ENCODE data around the gene CDPF1. TPM values are rescaled to one million over a fixed set of nuclear protein-coding genes. Genes with fewer than 3 reads are reported as not detected.

The CDPF1 gene
- total RNA-seq, 2 experiments from 2014 or later, result 11.2 to 13.6 TPM

GRCh38 chr22:46290121-46290842 lies 40.2 kb upstream of the CDPF1 start:
- Mint-ChIP-seq H3K4me3 (no peak overlapping the region), H3K27ac (peak overlapping the region; percentile 79), H3K4me1 (peaks cover 51% of the 10 kb centered on the region), H3K27me3 (no peaks in the 10 kb centered on the region), H3K9me3 (no peaks in the 10 kb centered on the region), H3K36me3 (peaks cover 50% of the 10 kb centered on the region)
- ATAC-seq (ENCODE audit: low read depth) (no peak), DNase-seq (no peak)
- POLR2A ChIA-PET, result no interaction called here

GRCh38 chr22:46289244-46289891 lies 39.3 kb upstream of the CDPF1 start:
- Mint-ChIP-seq H3K36me3 (peaks cover 49% of the 10 kb centered on the region), H3K4me1 (peaks cover 46% of the 10 kb centered on the region), H3K9me3 (no peaks in the 10 kb centered on the region), H3K27me3 (no peaks in the 10 kb centered on the region), H3K4me3 (no peak overlapping the region), H3K27ac (no peak overlapping the region)
- DNase-seq (no peak), ATAC-seq (ENCODE audit: low read depth) (no peak)
- POLR2A ChIA-PET, result interaction anchor here (1.3 to 1.8 kb wide), 4 partner anchors 22 to 140 kb away, joined by 3 to 9 read pairs (median 6); partner anchors contain the start of genes CDPF1, TRMU and TTC38

DNA sequence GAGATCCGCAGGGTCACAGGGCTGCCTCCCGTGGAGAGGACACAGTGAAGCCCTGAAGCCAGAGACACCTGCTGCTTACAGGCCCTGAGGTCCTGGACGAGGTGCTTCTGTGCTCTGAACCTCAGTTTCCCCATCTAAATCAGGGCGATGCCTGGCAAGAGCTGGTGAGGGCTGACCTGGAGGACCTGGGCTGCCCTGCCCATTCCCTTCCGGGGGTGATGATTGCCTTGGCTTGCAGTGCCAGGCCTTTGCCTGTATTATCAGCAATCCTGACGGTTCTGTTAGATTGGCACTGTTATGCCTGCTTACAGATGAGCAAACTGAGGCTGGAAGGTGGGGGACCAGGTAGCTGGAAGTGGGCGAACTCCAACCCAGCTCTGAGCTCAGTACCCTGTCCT lies 38.8 kb upstream of the CDPF1 start:
- H3K4me3 Mint-ChIP-seq, result peak overlapping the region; percentile 76
- peak overlapping the region; percentile 92 for H3K27ac Mint-ChIP-seq
- POLR2A ChIA-PET, result interaction anchor here (0.7 to 2.0 kb wide), 6 partner anchors 8 to 139 kb away, joined by 3 to 9 read pairs (median 6); partner anchors contain the start of genes CDPF1, GTSE1, TRMU and TTC38
- peaks cover 53% of the 10 kb centered on the region for H3K36me3 Mint-ChIP-seq
- H3K4me1 Mint-ChIP-seq, result peaks cover 42% of the 10 kb centered on the region
- H3K27me3 Mint-ChIP-seq, result no peaks in the 10 kb centered on the region
- no peaks in the 10 kb centered on the region for H3K9me3 Mint-ChIP-seq
- no peak for ATAC-seq (ENCODE audit: low read depth)
- DNase-seq, result no peak

GRCh38 chr22:46287873-46288751 lies 38.0 kb upstream of the CDPF1 start:
- peak overlapping the region; percentile 92 for H3K27ac Mint-ChIP-seq

GRCh38 chr22:46286941-46287872 lies 37.1 kb upstream of the CDPF1 start:
- POLR2A ChIA-PET, result interaction anchor here (0.6 to 2.9 kb wide), 5 partner anchors 8 to 162 kb away, joined by 3 to 18 read pairs (median 5); partner anchors contain the start of genes GTSE1 and TTC38
- H3K27ac Mint-ChIP-seq, result peak overlapping the region; percentile 92
- H3K36me3 Mint-ChIP-seq, result peaks cover 45% of the 10 kb centered on the region
- H3K9me3 Mint-ChIP-seq, result no peaks in the 10 kb centered on the region
- H3K4me3 Mint-ChIP-seq, result peak overlapping the region; percentile 76
- DNase-seq, result no peak
- H3K27me3 Mint-ChIP-seq, result no peaks in the 10 kb centered on the region
- peaks cover 30% of the 10 kb centered on the region for H3K4me1 Mint-ChIP-seq
- no peak for ATAC-seq (ENCODE audit: low read depth)

More at GRCh38 chr22:46287873-46288751, 38.0 kb upstream of the CDPF1 start:
- DNase-seq (peak; percentile 76), ATAC-seq (ENCODE audit: low read depth) (peak; percentile 86)
- H3K4me1 Mint-ChIP-seq, result peaks cover 35% of the 10 kb centered on the region
- H3K4me3 Mint-ChIP-seq, result peak overlapping the region; percentile 76
- H3K9me3 Mint-ChIP-seq, result no peaks in the 10 kb centered on the region
- H3K36me3 Mint-ChIP-seq, result peaks cover 51% of the 10 kb centered on the region
- no peaks in the 10 kb centered on the region for H3K27me3 Mint-ChIP-seq
- POLR2A ChIA-PET, result interaction anchor here (0.7 to 2.9 kb wide), 8 partner anchors 8 to 138 kb away, joined by 3 to 18 read pairs (median 6); partner anchors contain the start of genes CDPF1, GTSE1, TRMU and TTC38

- peak overlapping the region; percentile 67 for H3K27ac Mint-ChIP-seq
- no peaks in the 10 kb centered on the region for H3K27me3 Mint-ChIP-seq
- peaks cover 42% of the 10 kb centered on the region for H3K36me3 Mint-ChIP-seq
- DNase-seq, result no peak
- H3K4me3 Mint-ChIP-seq, result no peak overlapping the region
- POLR2A ChIA-PET, result interaction anchor here (0.7 to 2.9 kb wide), 3 partner anchors 9 to 42 kb away, joined by 3 to 18 read pairs (median 3); partner anchors contain the start of gene GTSE1
- H3K4me1 Mint-ChIP-seq, result peaks cover 30% of the 10 kb centered on the region
- H3K9me3 Mint-ChIP-seq, result no peaks in the 10 kb centered on the region
- no peak for ATAC-seq (ENCODE audit: low read depth)
Measured at GRCh38 chr22:46286006-46286405, 35.9 kb upstream of the CDPF1 start.

DNA sequence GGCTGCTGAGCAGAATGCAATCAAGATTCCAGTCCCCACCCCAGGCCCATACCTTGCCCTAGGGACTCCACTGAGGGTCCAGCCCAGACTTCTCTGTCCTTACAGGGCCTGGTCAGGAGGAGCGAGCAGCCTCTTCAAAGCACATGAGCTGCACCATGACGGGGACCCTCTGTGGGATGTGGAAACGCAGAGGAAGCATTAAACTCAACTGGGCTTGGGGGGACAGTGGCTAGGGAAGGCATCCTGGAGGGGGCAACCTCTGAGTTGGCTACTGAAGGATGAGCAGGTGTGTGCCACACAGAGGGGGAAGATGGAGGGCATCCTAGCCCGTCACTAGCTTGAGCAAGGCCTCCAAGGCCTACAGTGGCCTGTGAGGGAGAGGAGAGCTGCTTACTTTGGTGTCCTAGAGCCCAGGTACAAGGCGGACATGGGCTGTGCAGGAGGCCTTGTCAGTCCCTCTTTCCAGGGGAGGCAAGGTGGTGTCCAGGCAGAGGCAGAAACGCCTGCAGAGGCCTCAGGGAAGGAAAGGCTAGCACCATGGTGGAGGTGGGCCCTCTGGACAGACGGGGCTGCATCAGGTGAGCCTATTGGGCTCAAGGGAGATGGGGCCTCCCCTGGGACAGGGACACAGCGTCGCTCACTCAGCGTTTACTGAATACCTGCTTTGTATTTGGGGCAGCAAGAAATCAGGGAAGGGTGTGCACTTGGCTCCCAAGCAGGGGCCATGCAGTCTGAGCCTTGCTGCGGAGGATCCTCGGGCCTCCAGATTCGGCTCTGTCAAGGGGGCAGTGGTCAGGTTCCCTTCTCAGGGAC lies 32.0 kb upstream of the CDPF1 start:
- no peak for DNase-seq
- peaks cover 10% of the 10 kb centered on the region for H3K4me1 Mint-ChIP-seq
- no peak overlapping the region for H3K27ac Mint-ChIP-seq
- no peak overlapping the region for H3K4me3 Mint-ChIP-seq
- H3K27me3 Mint-ChIP-seq, result no peaks in the 10 kb centered on the region
- peaks cover 37% of the 10 kb centered on the region for H3K36me3 Mint-ChIP-seq
- POLR2A ChIA-PET, result interaction anchor here (0.6 kb wide), 1 partner anchor 17 kb away, joined by 3 read pairs; no protein-coding TSS in a partner anchor
- H3K9me3 Mint-ChIP-seq, result no peaks in the 10 kb centered on the region
- ATAC-seq (ENCODE audit: low read depth), result no peak

DNA sequence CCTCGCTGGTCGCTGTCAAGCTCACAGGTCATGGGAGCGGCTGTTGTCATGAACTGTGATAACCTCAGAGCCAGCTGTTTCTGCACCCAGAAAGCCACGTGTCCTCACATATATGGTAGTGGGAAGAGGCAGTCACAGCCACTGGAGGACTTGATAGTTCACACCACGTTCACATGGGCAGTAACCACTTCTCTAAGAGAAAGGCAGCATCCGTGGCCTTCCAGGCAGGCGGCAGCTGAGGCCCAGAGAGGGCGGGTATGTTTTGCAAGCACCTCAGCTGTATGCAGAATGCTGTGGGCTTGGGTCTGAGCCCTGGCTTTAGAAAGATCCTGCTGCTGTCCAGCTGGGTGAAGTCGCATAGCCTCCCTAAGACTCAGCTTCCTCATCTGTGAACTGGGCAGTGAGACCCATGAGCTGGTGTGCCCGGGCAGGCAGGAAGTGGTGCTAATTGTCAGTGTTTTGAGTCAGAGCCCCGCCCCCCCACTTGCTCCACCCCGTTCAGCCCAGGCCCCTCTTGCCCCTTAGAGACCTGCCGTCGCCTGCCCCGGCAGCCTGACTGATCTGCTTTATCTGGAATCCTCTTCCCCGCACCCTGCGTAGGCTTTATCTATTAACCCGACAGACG lies 31.0 kb upstream of the CDPF1 start:
- Mint-ChIP-seq H3K36me3 (peaks cover 39% of the 10 kb centered on the region), H3K27me3 (no peaks in the 10 kb centered on the region), H3K4me3 (no peak overlapping the region), H3K9me3 (no peaks in the 10 kb centered on the region), H3K4me1 (peaks cover 8% of the 10 kb centered on the region), H3K27ac (no peak overlapping the region)
- POLR2A ChIA-PET, result interaction anchor here (1.4 kb wide), 1 partner anchor 31 kb away, joined by 3 read pairs; the partner anchor contains the start of gene CDPF1
- DNase-seq (no peak), ATAC-seq (ENCODE audit: low read depth) (no peak)

DNA sequence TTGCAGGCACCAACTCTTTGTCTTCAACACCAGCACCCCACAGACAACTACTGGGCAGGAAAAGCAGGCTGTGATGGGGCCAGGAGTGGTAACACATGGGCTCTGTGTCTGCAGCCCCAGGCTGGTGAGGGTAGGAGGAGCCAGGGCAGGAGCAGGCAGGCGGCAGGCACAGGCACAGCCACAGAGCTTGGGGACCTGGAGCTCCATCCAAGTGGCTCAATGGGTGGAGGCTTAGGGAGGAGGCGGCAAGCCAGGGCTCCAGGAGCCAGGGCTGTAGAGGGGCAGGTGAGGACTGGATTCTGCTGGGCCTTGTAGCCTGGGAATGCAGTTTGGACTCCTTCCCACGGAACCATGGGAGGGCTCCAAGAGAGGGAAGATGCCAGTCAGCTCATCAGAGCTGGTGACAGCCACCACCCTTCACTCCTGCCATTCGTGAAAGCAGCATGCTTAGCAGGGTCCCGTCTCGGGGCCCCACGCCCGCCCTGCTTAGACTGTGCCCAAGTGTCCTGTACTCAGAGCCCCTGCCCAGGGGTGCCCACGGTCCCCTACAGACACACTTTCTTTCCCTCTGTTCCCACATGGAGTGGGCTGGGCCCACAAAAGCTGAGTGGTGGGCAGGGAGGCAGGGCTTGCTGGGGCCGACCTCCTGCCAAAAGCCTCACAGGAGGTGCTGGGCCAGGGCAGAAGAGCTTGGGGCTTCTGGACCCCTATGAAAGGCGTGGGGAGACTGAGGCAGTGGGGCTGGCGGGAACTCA lies 30.1 kb upstream of the CDPF1 start:
- DNase-seq, result no peak
- no peak overlapping the region for H3K4me3 Mint-ChIP-seq
- H3K9me3 Mint-ChIP-seq, result peaks cover 2% of the 10 kb centered on the region
- H3K4me1 Mint-ChIP-seq, result peaks cover 9% of the 10 kb centered on the region
- POLR2A ChIA-PET, result interaction anchor here (1.1 to 1.4 kb wide), 2 partner anchors 16 to 30 kb away, joined by 3 read pairs; partner anchors contain the start of gene CDPF1
- no peak for ATAC-seq (ENCODE audit: low read depth)
- no peak overlapping the region for H3K27ac Mint-ChIP-seq
- peaks cover 42% of the 10 kb centered on the region for H3K36me3 Mint-ChIP-seq
- H3K27me3 Mint-ChIP-seq, result no peaks in the 10 kb centered on the region

GRCh38 chr22:46278656-46279645 lies 28.9 kb upstream of the CDPF1 start:
- H3K27ac Mint-ChIP-seq, result no peak overlapping the region
- H3K27me3 Mint-ChIP-seq, result no peaks in the 10 kb centered on the region
- POLR2A ChIA-PET, result interaction anchor here (2.2 kb wide), 1 partner anchor 9 kb away, joined by 6 read pairs; no protein-coding TSS in a partner anchor
- no peak for ATAC-seq (ENCODE audit: low read depth)
- H3K9me3 Mint-ChIP-seq, result peaks cover 2% of the 10 kb centered on the region
- H3K4me1 Mint-ChIP-seq, result peaks cover 9% of the 10 kb centered on the region
- no peak for DNase-seq
- H3K4me3 Mint-ChIP-seq, result no peak overlapping the region
- peaks cover 41% of the 10 kb centered on the region for H3K36me3 Mint-ChIP-seq
